Measurements from ENCODE around the gene EYS. TPM values are rescaled to one million over a fixed set of nuclear protein-coding genes. Genes with fewer than 3 reads are reported as not detected.

Gene EYS
- total and polyA plus RNA-seq, 8 donors: 0.03 to 0.25 (median 0.13) TPM

GRCh38 chr6:64085126-64085525 is 1621.9 kb downstream of the EYS start:
- Histone ChIP-seq H3K36me3 (no peaks in the 10 kb centered on the region), H3K27me3 (no peaks in the 10 kb centered on the region), H3K9me3 (no peaks in the 10 kb centered on the region), H3K4me3 (no peak overlapping the region), H3K4me1 (no peaks in the 10 kb centered on the region), H3K27ac (no peak overlapping the region)
- WGBS, 2 donors: 87 to 88% methylated on average over 13 of the region's 13 CpGs
- no peak for ATAC-seq
- DNase-seq: no peak
- intact Hi-C loops (cut with DNase I): no loop called here
- TF ChIP-seq CTCF (IDR thresholded peaks at IDR 0.05): no peak
- FAIRE-seq: no peak

GRCh38 chr6:64084185-64084663 is 1622.8 kb downstream of the EYS start:
- intact Hi-C loops (cut with DNase I): no loop called here
- Histone ChIP-seq H3K27ac (no peak overlapping the region), H3K27me3 (no peaks in the 10 kb centered on the region), H3K4me1 (no peaks in the 10 kb centered on the region), H3K9me3 (no peaks in the 10 kb centered on the region), H3K4me3 (no peak overlapping the region), H3K36me3 (no peaks in the 10 kb centered on the region)
- WGBS, 2 donors: 26 to 50% methylated on average over 1 of the region's 1 CpG
- no peak for TF ChIP-seq CTCF (IDR thresholded peaks at IDR 0.05)
- no peak for DNase-seq
- no peak for ATAC-seq
- FAIRE-seq: no peak

GRCh38 chr6:64083261-64083660 is 1623.8 kb downstream of the EYS start:
- TF ChIP-seq CTCF (IDR thresholded peaks at IDR 0.05): no peak
- no peak for DNase-seq
- Histone ChIP-seq H3K9me3 (no peaks in the 10 kb centered on the region), H3K27me3 (no peaks in the 10 kb centered on the region), H3K36me3 (no peaks in the 10 kb centered on the region), H3K4me1 (no peaks in the 10 kb centered on the region), H3K27ac (no peak overlapping the region), H3K4me3 (no peak overlapping the region)
- WGBS, 2 donors: 62% methylated on average over 2 of the region's 2 CpGs
- no peak for ATAC-seq
- FAIRE-seq: no peak
- intact Hi-C loops (cut with DNase I): no loop called here

GRCh38 chr6:64081453-64081852 is 1625.6 kb downstream of the EYS start:
- H3K4me1 ChIP-seq: no peaks in the 10 kb centered on the region
- 29 to 34% methylated on average over 2 of the region's 2 CpGs for WGBS, 2 donors
- H3K27ac ChIP-seq: no peak overlapping the region
- intact Hi-C loops (cut with DNase I): no loop called here
- no peak overlapping the region for H3K4me3 ChIP-seq
- no peak for FAIRE-seq
- TF ChIP-seq CTCF (IDR thresholded peaks at IDR 0.05): no peak
- no peaks in the 10 kb centered on the region for H3K36me3 ChIP-seq
- H3K27me3 ChIP-seq: no peaks in the 10 kb centered on the region
- H3K9me3 ChIP-seq: no peaks in the 10 kb centered on the region
- no peak for ATAC-seq
- no peak for DNase-seq

GRCh38 chr6:64074981-64075380 is 1632.0 kb downstream of the EYS start:
- TF ChIP-seq CTCF (IDR thresholded peaks at IDR 0.05): no peak
- Histone ChIP-seq H3K4me1 (no peaks in the 10 kb centered on the region), H3K36me3 (no peaks in the 10 kb centered on the region), H3K4me3 (no peak overlapping the region), H3K9me3 (no peaks in the 10 kb centered on the region), H3K27me3 (no peaks in the 10 kb centered on the region), H3K27ac (no peak overlapping the region)
- 21 to 32% methylated on average over 1 of the region's 1 CpG for WGBS, 2 donors
- intact Hi-C loops (cut with DNase I): no loop called here
- no peak for DNase-seq
- ATAC-seq: no peak
- FAIRE-seq: no peak
